GM19463 (cell line): ENCODE results near the gene TAAR2.
A peak's percentile ranks its signal among the peaks of the same experiment; 100 is the strongest.
"Not testable (repeated sequence)": the region's sequence is repeated elsewhere in the genome, so short reads cannot be mapped to it uniquely, and the experiment has no call there.

Experiments used
- ATAC-seq: cut with Tn5 transposase; IDR thresholded peaks from one replicate; pipeline ENCODE4 v1.9.1; 2021; ENCODE audit warnings: mild to moderate bottlenecking, moderate library complexity; ENCODE audit not compliant: unreplicated experiment

Gene TAAR2

DNA sequence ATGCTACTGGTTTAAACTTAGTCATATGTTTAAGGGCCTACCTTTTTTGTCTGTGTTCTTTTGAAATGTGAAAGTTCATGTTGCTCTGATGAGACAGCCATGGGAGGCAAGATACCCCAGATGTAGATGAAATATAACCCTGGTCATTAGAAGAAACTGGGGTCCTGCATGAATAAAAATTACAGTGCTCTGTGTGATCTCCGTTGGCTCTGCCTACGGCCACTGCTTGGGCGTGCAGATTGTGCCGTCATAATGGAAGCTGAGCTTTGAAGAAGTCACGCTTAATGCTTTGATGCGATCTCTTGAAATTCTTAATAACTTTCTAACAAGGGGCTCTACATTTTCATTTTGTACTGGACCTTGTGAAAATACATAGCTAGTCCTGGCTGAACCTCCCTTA is at the start of gene TAAR2:
TAAR2 (minus strand) TSS at position 101 of the 400 bp plus-strand sequence; CDS start at position 101, 0 bp downstream.
- ATAC-seq = no peak

DNA sequence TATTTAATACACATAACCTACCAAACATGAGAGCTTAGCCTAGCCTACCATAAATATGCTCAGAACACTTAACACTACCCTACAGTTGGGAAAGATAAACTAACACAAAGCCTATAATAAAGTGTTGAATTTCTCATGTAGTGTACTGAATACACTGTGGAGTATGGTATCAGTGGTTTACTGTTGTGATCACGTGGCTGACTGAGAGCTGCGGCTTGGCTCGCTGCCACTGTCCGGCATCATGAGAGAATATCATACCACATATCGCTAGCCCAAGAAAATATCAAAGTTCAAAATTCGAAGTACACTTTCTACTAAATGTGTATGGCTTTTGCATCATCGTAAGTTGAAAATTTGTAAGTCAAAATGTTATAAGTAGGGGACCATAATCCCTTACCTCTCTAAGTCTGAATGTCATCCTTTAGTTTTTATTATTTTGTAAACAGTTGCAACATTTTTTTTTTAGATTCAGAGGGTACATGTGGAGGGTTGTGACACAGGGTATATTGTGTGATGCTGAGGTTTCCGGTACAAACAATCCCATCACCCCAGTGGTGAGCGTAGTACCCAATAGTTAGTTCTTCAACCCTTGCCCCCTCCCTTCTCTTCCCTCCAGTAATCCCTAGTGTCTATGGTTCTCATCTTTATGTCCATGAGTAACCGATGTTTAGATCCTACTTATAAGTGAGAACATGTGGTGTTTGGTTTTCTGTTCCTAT is 49.5 kb upstream of the TAAR2 start:
- no peak for ATAC-seq

- ATAC-seq = no peak
Measured at GRCh38 chr6:132671295-132671694, 47.2 kb upstream of the TAAR2 start.

DNA sequence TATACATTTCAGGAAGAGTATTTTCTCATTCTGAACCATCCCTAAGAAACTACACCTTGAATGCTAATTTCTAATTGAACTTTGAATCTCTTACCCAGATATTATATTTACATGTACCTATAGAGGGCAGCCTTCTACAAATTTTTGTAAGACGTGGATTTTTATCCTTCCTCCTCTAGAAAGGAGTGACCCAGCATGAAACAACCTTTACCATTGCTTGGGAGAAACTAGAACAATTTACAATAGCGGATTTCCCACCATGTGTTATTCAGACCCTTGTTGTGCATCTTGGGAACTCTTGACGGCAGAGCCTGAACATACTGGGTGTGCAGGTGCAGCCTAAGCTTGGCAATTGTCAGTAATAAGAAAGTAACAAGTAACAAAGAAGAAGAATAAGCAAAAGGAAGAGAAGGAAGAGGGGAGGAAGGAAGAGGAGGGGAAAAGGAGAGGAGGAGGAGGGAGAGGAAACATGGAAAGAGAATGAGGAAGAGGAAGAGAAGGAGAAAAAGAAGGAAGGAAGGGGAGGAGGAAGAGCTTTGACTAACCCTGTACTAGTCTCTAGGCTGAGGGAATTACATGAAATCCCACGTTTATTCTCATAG is 45.7 kb upstream of the TAAR2 start:
- no peak for ATAC-seq

GRCh38 chr6:132666118-132666517 is 42.0 kb upstream of the TAAR2 start:
- no peak for ATAC-seq

DNA sequence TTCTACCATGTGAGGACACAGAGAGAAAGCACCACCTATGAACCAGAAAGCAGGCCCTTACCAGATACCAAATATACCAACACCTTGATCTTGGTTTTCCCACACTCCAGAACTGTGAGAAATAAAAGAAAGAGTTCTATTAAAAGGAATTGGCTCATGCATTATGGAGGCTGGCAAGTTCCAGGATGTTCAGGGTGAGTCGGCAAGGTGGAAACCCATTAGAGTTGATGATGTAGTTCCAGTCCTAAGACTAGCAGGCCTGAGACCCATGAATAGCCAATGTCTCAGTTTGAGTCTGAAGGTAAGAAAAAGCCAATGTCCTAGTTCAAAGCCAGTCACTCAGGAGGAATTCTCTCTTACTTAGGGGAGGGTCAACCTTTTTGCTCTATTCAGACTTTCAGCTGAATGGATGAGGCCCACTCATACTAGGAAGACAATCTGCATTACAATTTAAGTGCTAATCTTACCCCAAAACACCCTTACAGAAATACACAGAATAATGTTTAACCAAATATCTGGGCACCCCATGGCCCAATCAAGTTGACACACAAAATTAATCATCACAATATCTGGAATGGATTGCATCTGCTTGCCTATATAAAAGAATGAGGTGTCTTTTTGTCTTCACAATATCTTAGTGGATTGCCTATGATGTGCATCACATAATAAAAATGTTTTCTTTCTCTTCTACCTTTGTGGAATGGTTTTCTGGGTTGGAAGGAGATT is 40.4 kb upstream of the TAAR2 start:
- no peak for ATAC-seq

GRCh38 chr6:132663661-132664060 is 39.6 kb upstream of the TAAR2 start:
- no peak for ATAC-seq

- ATAC-seq = no peak
Measured at GRCh38 chr6:132661906-132662305, 37.8 kb upstream of the TAAR2 start.

DNA sequence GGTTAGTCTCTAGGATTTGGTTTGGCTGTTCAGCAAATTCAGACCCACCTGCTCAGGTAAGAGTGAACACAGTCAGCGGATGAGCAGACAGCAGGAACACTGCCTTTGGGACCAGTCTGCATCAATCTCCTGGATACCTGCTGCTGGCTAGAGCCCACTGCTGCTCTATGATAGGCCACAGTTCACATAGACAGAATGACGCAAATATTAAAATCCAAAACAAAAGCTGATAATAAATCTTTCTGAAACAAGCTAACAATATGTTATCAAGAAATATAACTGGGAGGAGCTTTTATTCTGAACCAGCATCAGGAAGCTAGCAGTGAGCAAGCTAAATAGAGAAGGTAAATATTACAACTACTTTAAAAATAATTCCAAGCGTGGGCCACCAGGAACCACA is 35.0 kb upstream of the TAAR2 start, which contains the start of gene TAAR1:
TAAR1 (minus strand) TSS at position 101 of the 400 bp plus-strand sequence. CDS start 13,179 bp downstream, outside the sequence.
- ATAC-seq = no peak

GRCh38 chr6:132651062-132651461 is 27.0 kb upstream of the TAAR2 start:
- ATAC-seq = peak; percentile 72

DNA sequence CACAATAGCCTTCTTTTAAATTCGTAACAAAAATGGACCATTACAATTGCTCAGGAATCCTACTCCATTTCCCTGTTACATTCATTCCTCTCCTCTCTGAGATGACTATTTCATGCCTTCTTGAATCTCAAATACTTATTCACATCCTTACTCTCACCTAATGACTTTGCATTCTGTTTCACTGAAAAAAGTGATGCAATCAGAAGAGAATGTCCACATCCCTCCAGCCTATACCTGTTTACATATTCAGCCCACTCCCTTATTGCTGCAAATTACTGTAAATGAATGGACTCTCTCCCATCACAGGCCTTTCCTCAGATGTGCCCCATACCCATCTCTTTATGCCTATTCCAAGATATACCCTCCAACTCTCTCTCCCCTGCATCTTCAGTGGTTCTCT is 26.4 kb upstream of the TAAR2 start:
- no peak for ATAC-seq

DNA sequence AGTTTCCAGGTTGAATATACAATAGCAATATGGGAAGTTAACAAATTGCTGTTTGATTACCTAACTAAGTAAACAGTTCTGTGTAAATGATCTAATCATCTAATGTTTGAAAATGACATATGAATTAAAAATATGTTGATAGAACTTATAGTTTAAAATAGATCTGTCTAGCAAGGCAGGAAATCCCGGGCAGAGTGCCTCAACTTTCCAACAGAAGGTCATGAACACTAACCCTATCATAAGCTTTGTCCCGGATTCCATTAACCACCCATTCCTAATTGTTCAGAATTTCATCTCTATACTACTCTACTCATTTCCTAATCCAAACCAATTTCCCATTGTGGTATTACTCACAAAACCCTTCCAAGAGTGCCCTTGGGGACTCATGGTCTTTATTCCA is 24.8 kb upstream of the TAAR2 start:
- ATAC-seq = no peak

- peak; percentile 67 for ATAC-seq
Measured at GRCh38 chr6:132648356-132648755, 24.3 kb upstream of the TAAR2 start.

- ATAC-seq = peak; percentile 65
Measured at GRCh38 chr6:132643547-132643946, 19.5 kb upstream of the TAAR2 start.

GRCh38 chr6:132637135-132637534 is 13.1 kb upstream of the TAAR2 start:
- ATAC-seq = not testable (repeated sequence)

DNA sequence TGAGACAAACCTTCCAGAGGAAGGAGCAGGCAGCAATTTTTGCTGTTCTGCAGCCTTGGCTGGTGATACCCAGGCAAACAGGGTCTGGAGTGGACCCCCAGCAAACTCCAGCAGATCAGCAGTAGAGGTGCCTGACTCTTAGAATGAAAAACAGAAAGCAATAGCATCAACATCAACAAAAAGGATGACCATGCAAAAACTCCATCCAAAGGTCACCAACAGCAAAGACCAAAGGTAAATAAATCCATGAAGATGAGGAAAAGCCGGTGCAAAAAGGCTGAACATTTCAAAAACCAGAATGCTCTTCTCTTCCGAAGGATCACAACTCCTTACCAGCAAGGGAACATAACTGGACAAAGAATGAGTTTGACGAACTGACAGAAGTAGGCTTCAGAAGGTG is 11.8 kb upstream of the TAAR2 start:
- not testable (repeated sequence) for ATAC-seq

DNA sequence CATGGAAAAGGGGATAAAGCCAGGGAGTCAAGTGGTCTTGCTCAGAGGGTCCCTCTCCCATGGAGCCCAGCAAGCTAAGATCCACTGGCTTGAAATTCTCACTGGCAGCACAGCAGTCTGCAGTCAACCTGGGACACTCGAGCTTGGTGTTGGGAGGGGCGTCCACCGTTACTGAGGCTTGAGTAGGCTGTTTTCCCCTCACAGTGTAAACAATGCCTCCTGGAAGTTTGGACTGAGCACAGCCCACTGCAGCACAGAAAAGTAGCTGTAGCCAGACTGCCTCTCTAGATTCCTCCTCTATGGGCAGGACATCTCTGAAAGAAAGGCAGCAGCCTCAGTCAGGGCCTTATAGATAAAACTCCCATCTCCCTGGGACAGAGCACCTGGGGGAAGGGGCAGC is 11.2 kb upstream of the TAAR2 start:
- ATAC-seq = not testable (repeated sequence)

DNA sequence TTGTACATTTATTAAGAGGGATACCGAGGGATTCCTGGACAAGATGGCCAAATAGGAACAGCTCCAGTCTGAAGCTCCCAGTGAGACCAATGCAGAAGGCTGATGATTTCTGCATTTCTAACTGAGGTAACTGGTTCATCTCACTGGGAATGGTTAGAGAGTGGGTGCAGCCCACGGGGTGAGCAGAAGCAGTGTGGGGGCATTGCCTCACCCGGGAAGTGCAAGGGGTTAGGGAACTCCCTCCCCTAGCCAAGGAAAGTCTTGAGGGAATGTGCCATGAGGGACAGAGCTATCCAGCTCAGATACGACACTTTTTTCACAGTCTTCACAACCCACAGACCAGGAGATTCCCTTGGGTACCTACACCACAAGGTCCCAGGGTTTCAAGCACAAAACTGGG is 10.7 kb upstream of the TAAR2 start:
- ATAC-seq = no peak

GRCh38 chr6:132633362-132633761 is 9.3 kb upstream of the TAAR2 start:
- ATAC-seq = no peak

- ATAC-seq = no peak
Measured at GRCh38 chr6:132623106-132623845, 799 bp downstream of the TAAR2 start.

DNA sequence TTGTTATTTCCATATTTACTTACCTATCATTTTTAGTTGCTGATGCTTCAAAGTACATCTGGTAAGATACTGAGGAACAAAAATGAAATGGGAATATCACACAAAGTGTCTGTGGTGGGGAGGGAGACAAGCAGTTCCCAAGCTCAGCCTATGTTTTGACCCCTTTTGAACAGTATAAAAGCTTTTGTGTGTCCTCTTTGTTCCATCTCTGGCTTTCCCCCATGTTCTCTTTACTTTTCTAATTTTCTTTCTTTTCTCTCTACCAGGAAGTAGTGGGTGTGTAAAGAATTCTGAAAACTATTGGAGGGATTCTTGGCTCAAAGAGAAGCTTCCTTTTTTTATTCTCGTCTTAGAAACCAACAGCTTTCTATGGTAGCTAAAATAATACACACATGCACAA is 7.4 kb downstream of the TAAR2 start:
- no peak for ATAC-seq
